Measurements from ENCODE around the gene LPIN1. TPM values are rescaled to one million over a fixed set of nuclear protein-coding genes. Genes with fewer than 3 reads are reported as not detected.

Gene LPIN1, protein sequence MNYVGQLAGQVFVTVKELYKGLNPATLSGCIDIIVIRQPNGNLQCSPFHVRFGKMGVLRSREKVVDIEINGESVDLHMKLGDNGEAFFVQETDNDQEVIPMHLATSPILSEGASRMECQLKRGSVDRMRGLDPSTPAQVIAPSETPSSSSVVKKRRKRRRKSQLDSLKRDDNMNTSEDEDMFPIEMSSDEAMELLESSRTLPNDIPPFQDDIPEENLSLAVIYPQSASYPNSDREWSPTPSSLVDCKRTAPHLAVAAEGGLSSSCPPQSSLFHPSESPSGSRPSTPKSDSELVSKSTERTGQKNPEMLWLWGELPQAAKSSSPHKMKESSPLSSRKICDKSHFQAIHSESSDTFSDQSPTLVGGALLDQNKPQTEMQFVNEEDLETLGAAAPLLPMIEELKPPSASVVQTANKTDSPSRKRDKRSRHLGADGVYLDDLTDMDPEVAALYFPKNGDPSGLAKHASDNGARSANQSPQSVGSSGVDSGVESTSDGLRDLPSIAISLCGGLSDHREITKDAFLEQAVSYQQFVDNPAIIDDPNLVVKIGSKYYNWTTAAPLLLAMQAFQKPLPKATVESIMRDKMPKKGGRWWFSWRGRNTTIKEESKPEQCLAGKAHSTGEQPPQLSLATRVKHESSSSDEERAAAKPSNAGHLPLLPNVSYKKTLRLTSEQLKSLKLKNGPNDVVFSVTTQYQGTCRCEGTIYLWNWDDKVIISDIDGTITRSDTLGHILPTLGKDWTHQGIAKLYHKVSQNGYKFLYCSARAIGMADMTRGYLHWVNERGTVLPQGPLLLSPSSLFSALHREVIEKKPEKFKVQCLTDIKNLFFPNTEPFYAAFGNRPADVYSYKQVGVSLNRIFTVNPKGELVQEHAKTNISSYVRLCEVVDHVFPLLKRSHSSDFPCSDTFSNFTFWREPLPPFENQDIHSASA
- total RNA-seq: 77.4 and 81.1 TPM in 2 replicates

DNA sequence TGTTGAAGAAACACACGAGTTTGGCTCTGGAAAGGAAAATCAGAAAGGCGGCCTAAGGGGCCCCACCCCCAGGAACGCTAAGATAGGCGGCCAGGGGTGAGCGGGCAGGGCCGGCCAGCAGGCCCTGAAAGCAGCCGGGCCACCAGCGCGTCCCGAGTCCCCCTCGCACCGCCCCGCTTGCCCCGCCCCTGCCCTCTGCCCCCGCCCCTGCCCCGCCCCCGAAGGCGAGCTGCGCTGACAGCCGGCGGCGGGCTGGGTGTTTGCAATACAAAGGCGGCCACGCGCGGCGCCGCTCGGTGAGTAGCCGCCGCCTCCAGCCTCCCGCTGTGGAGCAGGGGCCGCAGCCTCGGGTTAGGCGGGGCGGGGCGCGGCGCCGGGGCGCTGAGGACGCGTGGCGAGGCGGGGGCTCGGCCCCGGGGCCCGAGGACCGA is at the start of gene LPIN1:
LPIN1 (plus strand) TSS at position 257 of the 431 bp plus-strand sequence. CDS start 18,910 bp downstream, outside the sequence.
- intact Hi-C loops (cut with micrococcal nuclease): loop anchor here (1.0 to 10.0 kb wide), 9 partner anchors 8 to 756 kb away; partner anchors contain the start of gene E2F6

DNA sequence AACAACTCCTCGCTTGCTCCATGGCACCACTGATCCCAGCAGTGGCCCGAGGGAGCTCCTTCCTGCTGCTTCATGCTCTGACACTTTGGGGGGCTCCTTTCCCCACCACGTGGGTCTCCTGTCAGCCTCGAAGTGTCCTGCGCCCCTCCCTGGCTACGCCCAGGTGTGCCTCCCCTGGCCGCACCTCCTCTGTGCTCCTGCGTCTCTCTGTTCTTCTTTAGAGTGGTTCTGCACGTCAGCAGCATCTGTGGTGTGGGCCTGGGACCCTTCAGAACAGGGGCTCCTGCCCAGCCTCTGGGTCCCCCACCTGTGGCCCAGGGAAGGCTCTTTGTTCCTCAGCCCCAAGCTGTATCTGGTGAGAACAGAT is 49.7 kb upstream of the LPIN1 start:
- intact Hi-C loops (cut with micrococcal nuclease): no loop called here

DNA sequence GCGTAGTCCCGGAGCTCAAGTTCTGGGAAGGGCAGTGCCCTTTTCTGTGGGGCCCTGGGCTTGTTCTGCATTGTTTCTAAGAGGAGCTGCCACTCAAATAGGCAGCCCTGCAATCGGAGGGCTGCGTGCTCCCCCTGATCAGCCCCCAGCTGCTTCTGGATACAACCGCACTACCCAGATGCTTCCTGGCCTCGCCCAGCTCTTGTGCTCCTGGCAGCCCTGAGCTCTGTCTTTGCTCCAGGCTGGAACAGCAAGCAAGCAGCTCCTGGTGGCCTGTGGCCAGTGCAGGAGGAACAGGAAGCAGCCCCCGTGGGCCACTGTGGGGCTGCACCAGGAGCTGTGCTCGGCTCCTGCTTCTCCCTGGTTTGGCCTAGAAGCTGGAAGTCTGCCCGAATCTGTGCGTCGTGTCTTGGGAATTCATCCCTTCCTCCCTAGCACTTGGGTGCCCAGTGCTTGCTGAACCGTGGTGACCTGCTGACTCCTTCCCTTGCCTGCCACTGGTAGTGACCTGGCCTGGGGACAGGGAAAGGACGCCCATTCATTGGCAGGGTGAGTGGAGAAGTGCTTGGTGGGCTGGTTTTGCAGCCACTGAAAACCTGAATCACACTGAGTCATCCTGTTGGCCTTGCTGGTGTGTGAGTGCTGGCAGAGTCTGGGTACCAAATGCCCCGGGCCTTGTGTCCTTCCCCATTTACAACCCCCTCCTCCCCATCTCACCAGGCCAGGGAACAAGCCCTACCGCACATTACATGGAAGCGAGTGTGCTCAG is 49.1 kb upstream of the LPIN1 start:
- intact Hi-C loops (cut with micrococcal nuclease): no loop called here

DNA sequence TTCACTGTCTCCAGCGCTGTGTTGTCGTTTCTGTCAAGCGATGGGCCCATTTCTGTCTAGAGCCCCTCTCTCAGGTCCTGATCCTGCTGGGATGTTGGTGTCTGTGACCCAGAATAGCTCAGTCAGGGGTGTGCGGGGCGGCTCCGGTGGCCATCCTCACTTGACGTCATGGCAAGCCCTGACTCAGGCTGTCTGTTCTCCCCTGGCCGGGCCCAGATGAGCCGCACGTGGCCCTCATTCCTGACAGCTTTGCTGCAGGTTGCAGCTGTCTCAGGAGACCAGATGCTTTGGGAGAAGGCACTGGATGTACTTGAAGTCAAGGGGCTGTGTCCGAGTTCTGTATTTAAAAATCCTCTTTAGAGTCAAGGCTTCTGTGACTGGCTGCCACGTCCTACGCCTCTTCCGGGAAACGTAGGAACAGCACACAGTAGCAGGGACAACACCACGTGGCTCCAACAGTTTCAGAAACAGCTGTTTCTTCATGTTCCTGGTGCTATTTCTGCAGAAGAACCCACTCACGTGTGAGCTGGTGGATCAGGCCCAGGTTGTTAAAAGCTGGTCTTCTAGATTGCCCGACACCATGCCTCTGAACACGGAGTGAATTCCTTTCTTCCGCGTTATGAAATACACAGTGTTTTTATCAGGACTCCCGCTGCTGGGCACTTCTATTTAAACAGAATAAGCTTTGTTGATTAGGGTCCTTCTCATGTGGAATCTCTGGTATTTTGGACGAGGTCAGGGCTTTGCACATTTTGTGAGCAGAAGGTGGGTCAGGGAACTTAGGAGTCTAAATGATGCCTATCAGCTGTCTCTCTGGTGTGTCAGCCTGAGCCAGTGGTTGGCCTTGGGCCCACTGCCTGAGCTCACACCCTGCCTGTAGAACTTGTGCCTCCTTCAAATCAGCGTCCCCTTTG is 48.2 kb upstream of the LPIN1 start:
- intact Hi-C loops (cut with micrococcal nuclease): no loop called here

DNA sequence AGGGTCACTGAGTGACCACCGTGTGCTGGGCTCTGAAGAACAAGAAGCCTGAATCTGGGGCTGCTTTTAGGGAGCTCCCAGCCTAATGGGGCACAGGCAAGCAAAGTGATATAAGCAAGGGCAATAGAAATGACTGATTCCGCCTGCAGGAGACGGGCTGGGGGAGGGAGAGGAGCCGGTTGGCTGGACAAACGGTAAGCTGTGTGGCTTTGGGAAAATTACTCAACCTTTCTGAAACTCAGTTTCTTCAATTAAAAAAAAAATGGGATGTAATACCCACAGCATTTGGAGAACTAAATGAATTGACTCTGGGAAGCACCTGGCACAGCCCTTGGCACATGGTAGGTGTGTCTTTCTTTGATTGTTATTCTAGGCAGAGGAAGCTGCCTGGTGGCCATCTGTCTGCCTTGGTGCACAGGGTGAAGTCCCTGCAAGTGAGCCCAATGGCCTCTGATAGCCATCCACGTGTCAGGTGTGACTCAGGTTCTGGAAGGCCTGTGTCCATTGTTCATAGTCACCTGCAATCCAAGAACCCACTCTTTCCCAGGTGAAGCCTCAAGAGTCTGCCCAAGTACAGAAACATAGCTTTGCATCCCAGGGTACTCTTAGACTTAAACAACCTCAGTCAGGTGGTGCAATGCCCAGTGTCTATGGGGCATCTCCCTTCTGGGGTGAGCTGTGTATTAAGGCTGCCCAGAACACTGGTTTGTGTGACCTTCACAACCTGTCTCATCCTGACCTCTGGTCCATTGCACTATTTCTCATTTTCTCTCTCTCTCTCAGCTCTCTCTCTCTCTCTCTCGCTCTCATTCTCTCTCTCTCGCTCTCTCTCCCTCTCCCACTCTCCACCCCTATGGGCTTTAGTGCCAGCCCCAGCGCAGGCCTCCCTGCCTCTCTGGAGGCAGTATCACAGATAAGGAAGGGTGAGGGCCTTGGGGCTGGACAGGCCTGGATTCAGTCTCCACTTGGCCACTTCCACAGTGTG is 46.5 kb upstream of the LPIN1 start:
- intact Hi-C loops (cut with micrococcal nuclease): no loop called here

DNA sequence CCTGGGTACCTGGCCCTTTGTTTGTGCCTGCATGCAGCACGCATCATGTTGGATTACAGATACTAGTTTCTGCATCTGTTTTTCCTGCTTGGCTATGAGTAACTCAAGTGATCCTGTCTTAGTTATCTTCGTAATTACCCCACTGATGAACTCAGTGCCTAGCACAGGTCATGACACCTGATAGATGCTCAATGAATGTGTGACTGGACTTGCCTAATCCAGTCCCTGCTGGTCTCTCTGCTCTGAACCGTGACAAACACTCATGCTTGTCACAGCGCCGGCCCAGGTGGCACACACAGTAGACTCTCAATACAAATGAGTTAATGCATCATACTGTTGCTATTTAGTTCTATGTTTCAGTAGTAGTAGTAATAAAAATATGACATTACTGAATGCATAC is 45.2 kb upstream of the LPIN1 start:
- intact Hi-C loops (cut with micrococcal nuclease): no loop called here

DNA sequence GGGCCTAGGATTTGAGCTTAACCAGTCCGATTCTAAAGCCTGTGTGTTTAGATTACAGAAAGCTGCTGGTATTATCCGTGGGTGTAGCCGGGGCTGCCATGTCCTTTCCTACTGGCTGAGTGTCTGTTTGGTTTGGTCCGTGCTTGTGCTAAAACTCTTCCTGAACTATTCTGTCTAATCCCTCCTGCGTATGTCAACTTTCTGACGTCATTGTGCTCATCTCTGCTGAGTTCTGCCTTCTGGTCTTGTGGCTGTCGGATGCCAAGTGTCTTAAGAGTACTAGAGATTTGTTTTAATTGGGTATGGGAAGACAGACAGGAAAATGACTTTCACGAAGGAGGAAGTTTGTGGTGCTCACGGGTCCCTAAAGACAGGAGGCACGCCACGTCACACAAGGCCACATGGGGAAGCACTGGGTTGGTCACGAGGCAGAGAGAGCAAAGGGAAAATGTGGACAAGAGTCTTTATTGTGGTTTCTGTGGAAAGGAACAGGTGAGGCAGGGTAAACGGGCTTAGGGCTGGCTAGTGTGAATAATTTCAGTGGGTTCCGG is 44.6 kb upstream of the LPIN1 start:
- intact Hi-C loops (cut with micrococcal nuclease): no loop called here

DNA sequence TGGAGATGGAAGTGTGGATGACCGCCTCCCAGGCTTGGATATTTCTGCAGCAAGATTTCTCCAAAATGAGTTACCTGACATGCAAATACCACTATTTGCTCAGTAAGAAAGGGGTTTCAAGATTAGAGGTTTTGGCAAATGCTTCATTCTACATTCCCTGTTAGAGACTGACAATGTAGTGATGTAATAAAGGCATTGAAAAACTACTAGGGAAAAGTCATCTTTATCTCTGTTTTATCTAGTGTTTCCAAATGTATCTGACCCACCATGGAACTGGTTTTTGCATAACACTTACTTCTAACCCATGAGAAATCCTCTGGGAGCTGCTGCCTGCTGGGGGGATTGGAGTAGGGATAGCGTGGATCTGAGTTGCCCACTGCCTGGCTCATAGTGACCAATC is 43.5 kb upstream of the LPIN1 start:
- intact Hi-C loops (cut with micrococcal nuclease): no loop called here

DNA sequence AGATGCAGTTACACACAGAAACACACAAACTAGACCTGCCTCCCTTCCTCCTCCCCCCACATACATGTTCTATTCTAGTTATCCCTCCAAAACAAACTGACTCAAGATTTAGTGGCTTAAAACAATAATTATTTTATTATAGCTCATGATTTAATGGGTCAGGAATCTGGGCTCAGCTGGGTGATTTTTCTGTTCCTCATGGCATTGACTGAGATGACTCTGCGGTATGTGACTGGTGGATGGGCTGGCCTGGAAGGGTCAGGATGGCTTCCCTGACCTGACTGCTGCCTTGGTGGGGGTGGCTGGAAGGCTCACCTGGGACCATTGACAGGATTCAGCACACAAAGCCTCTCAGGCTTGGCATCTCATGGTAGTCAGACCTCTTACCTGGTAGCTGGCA is 42.7 kb upstream of the LPIN1 start:
- intact Hi-C loops (cut with micrococcal nuclease): no loop called here

DNA sequence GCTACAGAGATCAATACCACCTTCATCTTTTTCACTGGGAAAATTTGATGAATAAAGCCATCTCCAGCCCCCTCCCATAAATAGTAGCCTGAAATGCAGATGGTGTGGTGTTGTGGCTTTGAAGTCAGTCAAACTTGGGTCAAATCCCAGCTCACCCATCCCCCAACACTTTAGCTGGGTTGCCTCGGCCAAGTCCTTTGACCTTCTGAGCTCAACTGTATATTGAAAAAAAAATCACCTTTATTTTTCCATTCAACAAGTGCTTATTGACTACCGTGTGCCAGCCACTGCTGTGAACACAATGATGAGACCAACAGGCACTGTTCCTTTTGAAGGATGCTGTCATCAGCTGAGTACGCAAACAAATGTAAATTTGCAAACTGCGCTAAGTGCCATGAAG is 41.4 kb upstream of the LPIN1 start:
- intact Hi-C loops (cut with micrococcal nuclease): no loop called here

DNA sequence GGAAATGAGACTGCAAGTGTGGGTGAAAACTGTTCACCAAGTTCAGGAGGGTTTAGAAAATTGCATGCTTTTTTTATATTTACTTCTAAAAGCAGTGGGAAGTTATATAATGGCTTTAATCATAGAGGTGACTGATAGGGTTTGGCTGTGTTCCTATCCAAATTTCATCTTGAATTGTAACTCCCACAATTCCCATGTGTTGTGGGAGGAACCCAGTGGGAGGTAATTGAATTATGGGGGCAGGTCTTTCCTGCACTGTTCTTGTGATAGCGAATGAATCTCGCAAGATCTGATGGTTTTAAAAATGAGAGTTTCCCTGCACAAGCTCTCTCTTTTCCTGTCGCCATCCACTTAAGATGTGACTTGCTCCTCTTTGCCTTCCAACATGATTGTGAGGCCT is 40.7 kb upstream of the LPIN1 start:
- intact Hi-C loops (cut with micrococcal nuclease): no loop called here

DNA sequence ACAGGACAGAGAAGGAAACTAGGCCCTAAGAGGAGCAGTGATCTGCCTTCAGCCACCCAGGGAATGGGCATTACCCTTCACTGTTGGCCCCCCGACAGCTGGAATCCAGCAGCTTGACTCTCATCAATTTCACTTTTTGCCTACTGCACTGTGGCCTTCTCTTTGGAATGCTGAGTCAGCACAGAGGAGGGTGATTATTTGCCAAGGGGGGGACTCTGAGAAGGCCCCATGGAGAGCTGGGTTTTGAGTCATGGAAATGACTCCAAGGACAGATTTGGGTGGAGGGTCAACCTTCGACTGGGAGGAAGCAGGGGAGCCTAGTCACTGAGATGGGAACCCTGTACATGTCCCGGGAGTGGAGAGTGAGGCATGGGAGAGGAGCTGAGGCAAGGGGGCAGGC is 38.3 kb upstream of the LPIN1 start:
- intact Hi-C loops (cut with micrococcal nuclease): no loop called here

DNA sequence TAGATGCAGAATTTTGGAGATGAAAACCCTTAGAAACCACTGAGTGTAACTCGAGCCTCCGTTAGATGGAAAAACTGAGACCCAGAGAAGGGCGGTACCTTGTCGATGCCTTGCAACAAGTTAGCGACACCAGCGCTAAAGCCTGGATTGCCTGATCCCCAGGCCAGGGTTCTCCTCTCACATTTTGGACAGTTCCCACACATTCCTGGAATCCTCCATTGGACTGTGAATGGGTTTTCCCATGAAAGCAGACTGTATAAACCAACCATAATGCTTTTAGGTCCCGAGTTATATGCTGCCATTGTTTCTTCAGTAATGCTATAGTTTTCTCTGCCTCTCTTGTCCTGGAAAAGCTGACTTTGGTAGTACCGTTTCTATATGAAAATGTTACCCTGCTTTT is 37.1 kb upstream of the LPIN1 start:
- intact Hi-C loops (cut with micrococcal nuclease): no loop called here

DNA sequence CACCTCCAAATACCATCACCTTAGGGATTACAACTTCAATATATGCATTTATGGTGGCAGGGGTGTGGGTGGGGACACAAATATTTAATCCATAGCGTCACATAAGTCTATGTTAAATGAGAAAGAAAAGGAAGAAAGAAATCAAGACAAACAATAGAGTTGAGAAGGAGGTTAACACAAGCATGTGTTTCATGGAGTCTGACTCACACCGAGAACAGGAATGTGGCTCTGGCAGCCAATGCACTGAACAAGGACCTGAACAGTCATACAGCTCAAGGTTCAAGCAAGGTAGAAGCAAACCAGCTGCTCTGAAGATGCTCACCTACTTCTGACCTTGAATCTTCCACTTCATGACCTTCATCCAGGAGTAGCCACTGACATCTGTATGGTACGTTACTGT is 36.2 kb upstream of the LPIN1 start:
- intact Hi-C loops (cut with micrococcal nuclease): no loop called here

DNA sequence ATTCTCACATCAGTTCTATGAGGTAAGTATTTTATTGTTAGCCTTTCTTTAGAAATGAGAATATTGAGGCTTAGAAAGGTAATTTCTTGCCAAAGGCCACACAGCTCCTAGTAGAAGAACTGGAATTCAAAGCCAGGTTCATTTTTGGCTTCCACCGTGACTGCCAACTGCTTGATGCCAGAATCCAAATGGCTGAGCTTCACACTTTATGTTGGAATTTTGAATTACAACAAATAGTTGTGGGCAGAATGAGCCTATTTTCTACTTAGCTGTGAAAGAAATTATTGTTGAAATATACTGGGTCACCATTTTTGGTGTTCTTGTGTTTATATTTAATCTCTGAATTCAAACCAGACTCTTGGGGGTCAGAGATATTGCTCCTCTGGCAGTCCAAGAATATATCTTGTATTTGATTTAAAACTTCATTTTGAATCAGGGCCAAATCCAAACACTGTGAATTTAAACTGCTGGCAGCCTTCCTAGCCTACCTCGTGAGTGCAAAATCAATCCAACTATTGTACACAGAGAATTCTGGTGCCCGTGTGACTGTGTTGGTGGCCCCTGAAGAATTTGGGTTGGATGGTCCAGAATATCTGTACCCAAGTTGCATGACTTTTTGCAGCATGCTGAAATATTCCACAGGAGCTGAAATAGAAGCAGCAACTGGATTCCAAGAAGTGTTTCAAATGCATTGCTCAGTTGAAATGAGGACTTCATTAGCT is 35.6 kb upstream of the LPIN1 start:
- intact Hi-C loops (cut with micrococcal nuclease): no loop called here

DNA sequence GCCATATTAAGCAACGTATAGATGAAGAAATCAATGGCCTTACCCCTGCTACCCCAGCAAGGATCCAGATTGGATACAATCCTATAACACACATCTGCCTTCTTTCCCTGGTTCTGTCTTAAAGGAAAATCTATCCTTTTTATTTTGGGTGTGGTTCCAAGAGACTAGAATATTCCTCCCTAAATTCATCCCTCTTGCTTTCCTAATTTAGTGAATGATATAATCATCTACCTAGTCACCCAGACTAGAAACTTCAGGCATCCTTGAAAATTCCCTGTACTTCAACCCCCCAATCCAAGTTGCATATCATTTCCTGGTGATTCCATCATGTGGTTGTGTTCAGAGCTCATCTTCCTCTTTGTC is 35.1 kb upstream of the LPIN1 start:
- intact Hi-C loops (cut with micrococcal nuclease): no loop called here

DNA sequence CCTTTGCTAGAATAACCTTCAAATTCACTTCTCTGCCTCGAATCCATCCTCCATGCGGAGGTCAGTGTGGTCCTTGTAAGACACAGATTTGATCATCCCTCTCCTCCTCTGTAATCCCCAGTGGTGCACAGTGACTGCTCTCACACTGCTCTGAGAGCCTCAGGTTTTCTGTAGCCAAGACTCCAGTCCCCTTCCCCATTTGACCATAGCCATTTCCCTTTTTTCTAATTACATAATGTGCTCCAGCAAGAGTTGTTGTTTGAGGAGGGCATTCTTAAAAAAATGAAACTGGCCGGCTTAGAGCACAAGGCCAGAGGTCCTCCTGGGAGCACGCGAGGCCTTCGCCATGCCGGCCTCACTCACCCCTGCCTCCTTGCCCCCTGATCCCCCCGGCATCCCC is 34.7 kb upstream of the LPIN1 start:
- intact Hi-C loops (cut with micrococcal nuclease): no loop called here

DNA sequence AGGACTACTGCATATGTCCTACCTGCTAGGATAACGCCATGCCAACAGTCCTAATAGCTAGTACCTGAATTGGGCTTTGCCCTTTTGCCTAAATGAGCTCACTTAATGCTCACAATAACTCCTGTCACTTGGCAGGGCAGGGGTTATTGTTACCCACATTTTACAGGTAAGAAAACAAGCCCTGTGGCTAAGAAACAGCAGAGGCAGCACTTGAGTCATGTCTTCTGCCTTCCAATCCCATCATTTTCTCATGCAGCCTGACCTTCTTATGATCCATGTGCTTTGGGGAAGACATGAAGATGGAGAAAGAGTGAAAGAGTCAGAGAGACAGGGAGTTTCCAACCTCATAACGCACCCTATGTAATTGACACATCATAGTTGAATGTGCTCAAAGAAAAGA is 33.6 kb upstream of the LPIN1 start:
- intact Hi-C loops (cut with micrococcal nuclease): no loop called here
